Measurements from ENCODE around the gene DIRAS3.
"Not testable (repeated sequence)": the region's sequence is repeated elsewhere in the genome, so short reads cannot be mapped to it uniquely, and the experiment has no call there.

The DIRAS3 gene

GRCh38 chr1:68016381-68016780, 34.0 kb downstream of the DIRAS3 start:
- no peak for DNase-seq

GRCh38 chr1:68015971-68016370, 34.5 kb downstream of the DIRAS3 start:
- no peak for DNase-seq

DNA sequence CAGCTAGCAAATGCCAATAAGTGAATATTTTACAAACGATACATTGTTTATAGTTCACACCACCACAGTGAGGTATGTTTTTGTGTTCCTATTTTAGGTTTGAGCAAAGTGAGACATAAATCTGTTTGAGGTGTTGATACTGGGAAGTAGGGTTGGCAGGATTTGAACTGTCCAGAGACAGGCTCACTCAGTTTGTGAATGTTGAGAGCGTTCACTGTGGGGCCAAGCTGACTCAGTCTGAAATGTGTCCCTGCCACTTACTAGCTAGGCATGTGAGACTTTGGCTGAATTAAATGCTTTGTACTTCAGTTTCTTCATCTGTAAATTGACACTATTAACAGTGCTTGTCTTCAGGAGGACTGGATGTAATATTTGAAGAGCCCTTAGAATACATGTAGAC, 35.1 kb downstream of the DIRAS3 start:
- DNase-seq = no peak

GRCh38 chr1:68013351-68013750, 37.1 kb downstream of the DIRAS3 start:
- no peak for DNase-seq

DNA sequence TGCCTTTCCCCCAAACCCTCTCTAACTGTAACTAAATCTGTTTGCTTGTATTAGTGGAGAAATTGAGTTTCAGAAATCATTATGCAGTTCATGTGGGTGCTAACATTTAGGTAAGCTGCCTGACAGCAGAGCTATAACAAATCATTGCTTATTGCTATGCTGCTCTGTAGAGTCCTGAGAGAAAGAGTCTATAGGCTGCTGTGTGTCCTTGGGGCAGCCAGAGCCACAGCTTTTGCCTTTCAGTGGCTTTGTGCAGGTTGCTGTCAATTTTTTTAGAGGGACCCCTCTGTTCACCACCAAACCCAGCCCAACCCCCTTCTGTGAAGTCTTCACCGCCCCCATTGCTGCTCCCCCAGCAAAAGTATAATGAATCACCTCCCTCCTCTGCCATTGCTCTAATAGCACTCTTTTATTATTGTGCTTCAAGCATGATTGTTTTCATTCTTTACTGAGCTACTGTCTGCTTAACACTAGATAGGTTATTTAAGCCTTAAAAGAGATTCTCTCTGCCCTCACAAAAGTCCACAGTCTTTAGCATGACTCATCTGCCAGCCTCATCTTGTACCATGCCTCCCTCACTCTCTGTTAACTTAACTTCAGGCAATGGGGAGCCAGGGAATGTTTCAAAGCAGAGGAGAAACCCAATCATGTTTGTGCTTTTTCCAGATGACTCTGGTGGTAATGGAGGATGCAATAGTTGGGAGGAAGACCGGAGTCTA, 38.6 kb downstream of the DIRAS3 start:
- DNase-seq = no peak

DNA sequence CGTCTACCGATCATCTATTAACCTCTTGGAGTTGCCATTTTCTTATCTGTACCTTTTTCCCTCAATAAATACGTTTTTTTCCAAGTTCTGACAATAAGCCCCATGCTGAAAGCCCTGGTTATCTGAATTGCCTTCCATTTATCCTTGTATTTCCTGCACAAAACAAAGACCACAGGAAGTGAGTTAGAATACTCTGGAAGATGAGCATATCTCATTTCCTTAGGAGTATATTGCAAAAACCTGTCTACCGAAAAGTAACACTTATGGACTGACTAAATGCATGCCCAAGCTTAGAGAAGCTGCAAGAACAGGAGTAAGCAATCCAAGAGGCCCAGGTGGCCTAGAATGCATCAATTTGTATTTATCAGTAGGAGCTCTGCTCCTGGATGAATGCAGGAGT, 39.9 kb downstream of the DIRAS3 start:
- DNase-seq = no peak

- DNase-seq = no peak
These were observed 40.3 kb downstream of the DIRAS3 start for GRCh38 chr1:68010090-68010489.

DNA sequence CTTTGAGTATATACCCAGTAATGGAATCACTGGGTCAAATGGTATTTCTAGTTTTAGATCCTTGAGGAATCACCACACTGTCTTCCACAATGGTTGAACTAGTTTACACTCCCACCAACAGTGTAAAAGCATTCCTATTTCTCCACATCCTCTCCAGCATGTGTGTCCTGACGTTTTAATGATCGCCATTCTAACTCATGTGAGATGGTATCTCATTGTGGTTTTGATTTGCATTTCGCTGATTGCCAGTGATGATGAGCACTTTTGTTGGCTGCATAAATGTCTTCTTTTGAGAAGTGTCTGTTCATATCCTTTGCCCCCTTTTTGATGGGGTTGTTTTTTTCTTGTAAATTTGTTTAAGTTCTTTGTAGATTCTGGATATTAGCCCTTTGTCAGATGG, 46.8 kb downstream of the DIRAS3 start:
- DNase-seq = not testable (repeated sequence)

DNA sequence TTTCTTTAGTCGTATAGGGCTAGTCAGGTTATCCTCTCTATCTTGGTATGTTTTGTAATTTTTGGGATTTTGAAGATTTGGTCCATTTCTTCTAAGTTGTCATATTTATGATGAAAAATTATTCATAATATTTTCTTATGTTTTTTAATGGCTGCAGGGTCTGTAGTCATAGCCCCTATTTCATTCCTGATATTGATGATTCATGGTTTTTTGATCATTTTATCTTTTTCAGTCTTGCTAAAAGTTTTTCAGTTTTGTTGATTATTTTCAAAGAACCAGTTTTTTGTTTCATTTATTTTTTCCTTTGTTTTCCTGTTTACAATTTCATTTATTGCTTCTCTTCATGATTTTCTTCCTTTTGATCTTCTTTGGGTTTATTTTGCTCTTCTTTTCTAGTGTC, 50.2 kb downstream of the DIRAS3 start:
- DNase-seq = no peak

DNA sequence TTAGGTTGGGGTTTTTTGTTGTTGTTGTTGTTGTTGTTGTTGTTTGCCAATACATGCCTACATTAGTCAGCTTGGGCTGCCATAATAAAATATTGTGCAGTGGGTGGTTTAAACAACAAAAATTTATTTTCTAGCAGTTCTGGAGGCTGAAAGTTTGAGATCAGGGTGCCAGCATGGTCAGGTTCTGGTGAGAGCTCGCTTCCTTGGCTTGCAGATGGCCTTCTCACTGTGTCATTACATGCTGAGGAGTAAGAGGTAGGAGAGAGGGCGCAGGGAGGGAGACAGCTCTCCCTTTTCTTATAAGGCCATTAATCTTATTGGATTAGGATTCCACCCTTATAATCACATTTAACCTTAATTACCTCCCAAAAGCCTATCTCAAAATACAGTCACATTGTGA, 52.7 kb downstream of the DIRAS3 start:
- no peak for DNase-seq

Measured in MV-4-11 (cell line).